HG03039 (cell line): ENCODE results near the gene TENT4A.
"Not testable (repeated sequence)": the region's sequence is repeated elsewhere in the genome, so short reads cannot be mapped to it uniquely, and the experiment has no call there.

Experiments used
- ATAC-seq: cut with Tn5 transposase; IDR thresholded peaks from one replicate; pipeline ENCODE4 v1.9.1; 2021; ENCODE audit warnings: mild to moderate bottlenecking, moderate library complexity; ENCODE audit not compliant: unreplicated experiment

TENT4A gene

DNA sequence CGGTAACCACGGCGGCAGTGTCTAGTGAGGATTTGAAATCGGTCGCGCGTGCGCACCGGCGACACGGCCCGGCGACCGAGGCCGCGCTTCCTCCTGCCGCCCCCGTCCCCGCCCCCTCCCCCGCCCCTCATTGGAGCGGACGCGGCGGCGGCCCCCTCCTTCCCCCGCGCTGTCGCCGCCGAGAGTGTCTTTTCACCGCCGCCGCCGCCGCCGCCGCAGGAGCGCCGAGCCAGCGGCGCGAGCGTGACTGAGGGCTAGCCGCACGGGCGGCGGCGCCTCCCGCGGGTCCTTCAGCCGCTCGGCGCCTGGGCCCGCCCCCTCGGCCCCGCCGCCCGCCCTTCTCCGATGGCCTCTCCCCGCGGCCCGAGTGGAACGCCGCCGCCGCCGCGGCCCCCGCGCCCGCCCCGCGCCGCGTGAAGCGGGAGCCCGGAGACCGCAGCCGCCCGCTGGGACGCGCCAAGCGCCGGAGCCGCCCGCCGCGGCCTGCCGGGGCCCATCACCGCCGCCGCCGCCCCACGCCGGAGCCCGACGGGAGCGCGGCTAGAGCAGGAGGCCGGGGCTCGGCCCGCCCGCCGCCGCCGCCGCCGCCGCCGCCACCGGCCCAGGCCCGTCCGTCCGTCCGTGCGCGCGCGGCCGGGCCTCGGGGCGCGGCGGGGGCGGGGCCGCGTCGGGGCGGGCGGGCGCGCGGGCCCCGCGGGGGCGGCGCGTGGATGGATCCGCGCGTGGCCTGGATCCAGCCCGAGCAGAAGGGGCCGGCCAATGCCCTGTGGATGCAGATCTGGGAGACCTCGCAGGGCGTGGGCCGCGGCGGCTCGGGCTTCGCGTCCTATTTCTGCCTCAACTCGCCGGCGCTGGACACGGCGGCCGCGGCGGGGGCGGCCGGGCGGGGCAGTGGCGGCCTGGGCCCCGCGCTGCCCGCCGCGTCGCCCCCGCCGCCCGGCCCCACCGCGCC lies at the start of gene TENT4A:
TSS of gene TENT4A (plus strand) at position 159 of the 952 bp plus-strand sequence. CDS start at position 711, 552 bp downstream.
- peak; percentile 27 for ATAC-seq

DNA sequence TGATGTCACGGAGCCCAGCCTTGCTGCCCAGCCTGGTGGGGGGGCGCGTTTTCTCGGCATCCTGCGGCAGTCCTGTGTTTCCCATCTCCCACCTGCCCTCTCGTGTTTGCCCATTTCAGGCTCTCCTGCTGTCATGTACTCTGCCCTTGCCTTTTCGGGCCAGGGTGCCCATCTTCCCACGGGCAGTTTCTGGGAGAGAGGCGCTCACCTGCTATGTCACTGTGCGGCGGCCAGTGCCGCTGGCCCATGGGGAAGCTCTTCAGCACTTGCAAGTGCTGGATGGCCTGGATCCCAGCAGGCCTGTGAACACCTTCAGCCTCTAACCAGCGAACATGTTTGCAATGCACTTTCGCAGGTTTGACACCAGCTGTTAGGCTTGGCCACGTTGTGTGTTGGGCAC lies 46.5 kb upstream of the TENT4A start:
- no peak for ATAC-seq

DNA sequence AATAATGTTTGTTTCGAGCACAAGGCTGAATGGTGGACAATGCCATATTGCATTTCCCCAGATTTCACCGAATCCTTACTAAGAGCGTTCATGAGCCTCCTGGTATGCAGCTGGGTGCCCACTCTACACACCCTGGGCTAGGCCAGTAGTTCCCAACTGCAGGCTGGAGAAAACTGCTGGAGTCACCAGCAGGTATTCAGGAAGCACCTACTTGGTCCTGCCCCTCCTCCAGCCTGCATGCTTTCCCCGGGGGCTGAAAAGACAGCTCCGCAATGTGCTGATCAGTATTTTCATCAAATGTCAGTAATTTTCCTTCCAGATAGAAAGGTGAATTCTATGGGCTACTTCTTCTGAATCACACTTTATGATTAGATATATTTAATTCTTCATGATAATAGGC lies 45.6 kb upstream of the TENT4A start:
- ATAC-seq, result no peak

DNA sequence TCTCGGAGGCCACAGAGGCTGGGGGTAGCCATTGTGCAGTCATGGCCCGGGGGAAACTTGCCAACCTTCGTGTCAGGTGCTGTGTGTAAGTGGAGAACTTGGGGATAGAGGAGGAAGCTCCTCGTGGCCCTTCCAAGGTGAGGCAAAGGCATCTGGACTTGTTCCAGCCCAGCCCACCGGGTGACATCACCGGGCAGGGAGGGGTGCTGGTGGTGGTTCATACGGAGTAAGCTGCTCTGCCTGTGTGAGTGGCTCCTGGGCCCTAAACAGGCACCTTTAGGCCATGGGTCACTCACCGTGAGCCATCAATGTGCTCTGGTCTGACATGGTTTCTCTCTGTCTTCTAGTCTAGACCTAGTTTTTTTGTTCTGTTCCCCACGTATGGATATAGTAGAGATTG lies 44.5 kb upstream of the TENT4A start:
- ATAC-seq, result not testable (repeated sequence)

DNA sequence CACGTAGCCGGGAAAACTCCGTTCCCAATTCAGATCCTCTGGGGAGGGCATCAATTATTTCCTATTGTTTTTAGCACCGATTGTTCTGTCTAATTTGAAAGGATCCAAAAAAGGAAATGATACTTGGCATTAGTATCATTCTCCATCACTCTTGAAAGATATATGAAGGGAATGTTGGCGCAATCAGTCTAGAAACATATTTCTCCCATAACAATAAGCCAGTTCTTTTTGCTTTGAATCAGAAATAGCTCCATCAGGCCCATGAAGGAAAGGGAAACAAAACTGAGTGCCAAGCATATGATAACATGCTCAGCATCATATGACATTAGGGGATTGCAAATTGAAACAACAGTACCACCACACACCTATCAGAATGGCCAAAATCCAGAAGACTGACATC lies 40.2 kb upstream of the TENT4A start:
- ATAC-seq, result no peak

DNA sequence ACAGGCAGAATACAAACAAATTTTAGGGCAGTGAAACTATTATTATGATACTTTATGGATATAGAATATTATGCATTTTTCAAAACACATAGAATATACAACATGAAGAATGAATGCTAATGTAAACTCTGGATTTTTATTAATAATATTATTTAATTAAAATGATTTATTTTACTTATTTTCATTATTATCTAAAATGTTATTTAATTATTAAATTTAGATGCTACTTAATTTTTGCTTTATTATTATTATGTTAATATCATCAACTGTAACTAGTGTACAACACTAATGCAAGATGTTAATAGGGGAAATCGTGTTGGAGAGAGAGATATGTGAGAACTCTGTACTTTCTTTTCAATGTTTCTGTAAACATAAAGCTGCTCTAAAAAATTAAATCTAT lies 39.3 kb upstream of the TENT4A start:
- ATAC-seq, result no peak

DNA sequence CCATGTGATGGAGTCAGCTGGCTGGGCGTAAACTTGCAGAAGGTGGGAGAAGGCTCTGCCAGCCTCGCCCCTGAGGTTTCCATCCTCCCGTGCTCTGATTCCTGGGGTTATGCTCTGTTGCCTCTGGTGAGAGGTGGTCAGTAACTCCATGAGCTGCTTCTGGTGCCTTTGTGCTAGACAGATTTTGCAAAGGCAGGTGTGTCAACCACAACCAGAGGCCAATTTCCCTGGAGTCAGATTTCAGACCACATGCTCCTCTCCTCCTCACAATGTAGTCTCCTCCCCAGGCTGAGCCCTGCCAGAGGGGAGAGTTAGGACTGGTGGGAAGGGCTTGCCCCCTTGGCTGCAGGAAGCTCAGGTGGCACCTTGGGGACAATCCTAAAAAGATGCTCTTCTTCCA lies 38.8 kb upstream of the TENT4A start:
- ATAC-seq, result no peak

DNA sequence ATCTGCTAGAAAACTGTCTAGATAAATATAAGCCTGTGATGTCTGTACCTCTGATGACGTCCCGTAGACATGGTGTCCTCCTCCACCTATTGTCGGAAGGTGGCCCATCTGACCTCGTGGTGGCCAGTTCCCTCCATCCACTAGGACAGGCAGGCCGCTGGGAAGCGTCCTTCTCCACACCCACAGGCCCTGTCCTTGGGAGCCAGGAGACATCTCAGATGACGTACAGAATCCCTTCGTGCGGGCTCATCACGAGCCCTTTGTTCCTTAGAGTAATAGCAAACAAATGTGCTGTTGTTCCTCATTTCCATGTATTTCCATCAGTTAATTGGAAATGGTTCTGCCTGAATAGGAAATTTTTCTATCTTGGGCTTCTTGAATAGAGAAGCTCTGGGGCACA lies 38.3 kb upstream of the TENT4A start:
- ATAC-seq, result no peak

DNA sequence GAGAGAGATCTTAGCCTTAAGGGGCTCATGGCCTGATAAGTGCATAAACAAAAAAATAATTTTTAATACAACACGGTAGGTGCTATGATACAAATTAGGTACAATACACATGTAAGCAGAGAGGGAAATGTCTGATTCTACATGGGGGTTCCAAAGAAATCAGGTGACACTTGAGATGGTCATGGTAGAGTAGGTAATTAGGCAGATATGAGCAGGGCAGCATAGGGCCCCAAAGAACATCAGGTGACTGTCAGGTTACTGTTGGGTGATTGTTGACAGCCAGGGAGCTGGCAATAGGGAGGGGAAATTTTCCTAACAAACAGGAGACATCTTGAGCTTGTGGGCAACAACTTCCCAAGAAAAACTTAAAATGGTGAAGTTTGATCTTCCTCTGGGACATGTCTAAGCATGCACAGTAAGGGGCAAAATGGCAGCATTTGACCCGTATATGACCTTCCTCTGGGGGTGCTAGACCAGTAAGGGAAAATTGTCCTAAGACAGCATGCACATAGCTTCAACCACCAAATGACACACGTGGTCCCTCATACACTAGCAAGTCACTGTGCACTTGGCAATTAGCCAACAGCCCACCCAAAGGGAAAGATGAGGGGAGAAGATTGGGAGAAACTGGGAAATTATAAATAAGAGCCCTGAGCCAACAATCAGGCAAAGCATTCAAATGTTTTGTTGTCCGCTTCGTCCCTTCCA lies 37.3 kb upstream of the TENT4A start:
- ATAC-seq, result no peak

DNA sequence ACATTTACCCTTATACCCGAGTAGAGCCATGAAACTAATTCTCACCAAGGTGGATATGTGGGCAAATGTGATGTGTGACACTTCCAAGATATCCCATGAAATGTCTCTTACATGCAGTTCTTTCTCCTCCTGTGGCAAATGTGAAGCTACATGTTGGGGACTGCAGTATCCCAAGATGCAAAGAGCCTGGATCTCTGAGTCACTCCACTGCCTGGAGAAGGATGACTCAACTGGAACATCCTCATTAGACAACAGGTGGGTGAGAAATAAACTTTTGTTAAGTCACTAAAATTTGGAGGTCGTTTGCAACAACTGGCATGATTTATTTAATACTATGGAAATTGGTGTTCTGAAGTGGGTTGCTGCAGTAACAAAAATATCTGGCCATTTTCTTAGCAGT lies 36.5 kb upstream of the TENT4A start:
- ATAC-seq, result no peak

DNA sequence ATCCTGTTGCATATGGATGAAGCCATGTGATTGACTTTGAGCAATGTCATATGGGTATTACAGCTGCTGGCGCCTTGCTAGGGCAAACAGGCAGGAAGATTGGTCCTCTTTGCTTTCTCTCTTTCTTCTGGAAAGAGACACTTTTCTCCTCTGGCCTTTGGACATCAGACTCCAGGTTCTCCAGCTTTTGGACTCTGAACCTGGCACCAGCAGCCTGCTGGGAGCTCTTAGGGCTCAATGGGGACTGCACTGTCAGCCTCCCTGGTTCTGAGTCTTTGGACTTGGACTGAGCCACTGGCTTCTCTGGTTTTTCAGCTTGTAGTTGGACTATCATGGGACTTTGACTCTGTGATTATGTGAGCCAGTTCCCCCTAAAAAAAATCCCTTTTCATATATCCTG lies 34.8 kb upstream of the TENT4A start:
- no peak for ATAC-seq

DNA sequence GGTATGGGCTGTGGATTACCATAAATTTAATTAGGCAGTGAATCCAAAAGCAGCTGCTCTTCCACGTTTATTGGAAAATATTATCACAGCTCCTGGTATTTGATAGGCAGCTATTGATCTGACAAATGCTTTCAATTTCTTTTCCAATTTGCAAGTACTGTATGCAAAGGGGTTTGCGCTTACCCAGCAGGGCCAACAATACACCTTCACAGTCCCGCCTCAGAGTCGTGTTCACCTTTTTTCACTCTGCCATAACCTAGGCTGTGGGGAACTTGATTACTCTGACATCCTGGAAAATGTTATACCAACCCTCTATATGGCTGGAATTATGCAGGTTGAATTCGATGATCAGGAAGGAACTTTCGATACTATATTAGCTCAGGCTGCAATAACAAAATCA lies 32.3 kb upstream of the TENT4A start:
- no peak for ATAC-seq

DNA sequence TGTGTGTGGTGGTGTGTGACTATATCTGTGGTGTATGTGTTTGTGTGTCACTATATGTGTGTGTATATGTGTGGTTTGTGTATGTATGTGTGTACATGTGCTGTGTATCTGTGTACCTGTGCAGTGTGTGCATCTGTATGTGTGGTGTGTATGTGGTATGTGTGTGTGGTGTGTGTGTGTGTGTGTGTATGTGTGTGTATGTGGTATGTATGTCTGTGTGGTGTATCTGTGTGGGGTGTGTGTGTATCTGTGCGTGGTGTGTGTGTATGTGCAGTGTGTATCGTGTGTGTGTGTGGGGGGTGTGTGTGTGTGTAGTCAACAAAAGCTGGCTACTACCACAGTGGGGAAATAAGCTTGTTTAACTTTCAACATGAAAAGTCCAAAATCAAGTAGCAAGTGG lies 31.6 kb upstream of the TENT4A start:
- no peak for ATAC-seq

DNA sequence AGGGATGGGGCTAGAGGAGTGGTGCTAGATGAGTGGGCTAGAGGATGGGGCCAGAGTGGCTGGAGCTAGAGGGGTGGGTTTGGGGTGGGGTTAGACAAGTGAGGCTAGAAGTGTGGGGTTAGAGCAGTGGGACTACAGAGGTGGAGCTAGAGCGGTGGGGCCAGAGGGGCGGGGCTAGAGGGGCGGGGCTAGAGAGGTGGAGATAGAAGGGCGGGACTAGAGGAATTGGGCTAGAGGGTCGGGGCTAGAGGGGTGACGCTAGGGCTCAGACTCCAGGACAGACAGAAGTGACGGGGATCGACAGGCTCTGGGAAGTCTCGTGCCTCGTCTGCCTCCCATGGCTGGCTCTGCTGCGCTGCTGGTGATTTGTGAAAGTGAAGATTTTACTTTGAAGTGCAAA lies 31.0 kb upstream of the TENT4A start:
- no peak for ATAC-seq

DNA sequence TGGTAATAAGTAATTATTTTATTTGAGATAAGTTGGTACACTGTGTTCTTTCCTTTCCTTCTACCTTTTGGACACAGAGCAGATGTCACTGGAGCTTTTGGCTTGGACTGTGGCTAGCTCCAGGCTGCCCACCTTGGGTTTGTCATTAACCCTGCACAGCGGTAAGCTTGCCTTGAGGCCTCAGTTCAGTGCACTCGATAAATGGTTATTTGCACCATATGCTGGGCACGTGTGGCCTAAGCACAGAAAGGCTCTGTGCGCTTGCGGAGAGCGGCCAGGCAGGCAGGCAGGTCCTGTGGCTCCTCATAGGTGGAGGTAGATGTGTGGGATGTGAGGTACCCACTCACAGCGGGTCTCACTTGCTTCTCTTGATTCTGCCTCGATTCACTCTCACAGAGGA lies 30.0 kb upstream of the TENT4A start:
- no peak for ATAC-seq

DNA sequence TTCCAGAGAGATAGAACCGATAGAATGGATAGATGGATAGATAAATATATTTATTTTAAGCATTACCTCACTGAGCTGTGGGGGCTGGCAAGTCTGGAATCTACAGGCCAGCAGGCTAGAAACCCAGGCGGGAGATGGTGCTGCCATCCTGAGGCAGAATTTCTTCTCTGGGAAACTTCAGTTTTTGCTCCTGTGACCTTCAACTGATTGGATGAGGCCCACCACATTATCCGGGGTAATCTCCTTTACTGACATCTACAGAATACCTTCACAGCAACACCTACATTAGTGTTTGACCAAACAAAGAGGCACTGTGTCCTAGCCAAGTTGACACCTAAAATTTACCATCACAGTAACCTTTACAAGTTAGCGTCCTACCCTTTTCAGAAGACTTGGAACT lies 29.2 kb upstream of the TENT4A start:
- no peak for ATAC-seq

DNA sequence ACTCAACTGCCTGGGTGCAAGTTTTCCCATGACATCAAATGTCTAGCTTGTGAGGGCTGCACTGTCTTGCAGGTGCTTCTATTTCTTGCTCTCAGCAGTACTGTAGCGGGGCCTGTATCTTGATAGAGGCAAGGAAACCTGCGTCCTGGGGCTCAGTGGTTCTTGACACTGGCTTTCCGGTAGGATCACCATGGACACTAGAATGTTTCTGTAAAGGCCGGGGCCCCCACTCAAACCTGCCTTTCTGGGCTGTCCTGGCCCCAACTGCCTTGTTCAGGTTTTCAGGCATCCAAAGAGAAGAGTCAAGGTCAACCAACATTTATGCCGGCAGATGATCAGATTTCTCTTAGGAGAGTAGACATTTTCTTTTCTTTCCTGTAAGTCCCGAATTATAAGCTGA lies 26.7 kb upstream of the TENT4A start:
- no peak for ATAC-seq

DNA sequence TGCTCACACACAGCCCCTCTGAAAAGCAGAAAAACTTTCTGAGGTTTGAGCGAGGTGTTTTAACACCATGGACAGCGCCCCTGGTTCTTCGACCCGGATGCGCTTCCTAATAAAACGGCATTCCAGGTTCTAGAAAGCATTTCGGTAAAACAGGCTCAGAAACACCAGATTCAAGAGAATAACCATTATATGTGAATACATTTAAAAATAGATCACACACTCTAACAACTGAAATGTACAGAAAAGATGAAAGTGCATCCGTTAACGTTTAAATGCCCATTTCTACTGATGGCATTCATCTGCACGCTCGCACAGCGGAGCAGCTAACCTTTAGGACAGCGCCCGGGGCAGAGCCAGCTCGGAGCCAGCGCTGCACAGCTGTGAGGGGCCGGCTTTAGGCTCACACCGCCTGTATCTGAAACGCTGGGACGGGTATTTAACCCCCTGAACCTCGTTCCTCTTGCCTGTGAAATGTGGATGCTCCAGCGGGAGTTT lies 26.3 kb upstream of the TENT4A start:
- ATAC-seq, result no peak

DNA sequence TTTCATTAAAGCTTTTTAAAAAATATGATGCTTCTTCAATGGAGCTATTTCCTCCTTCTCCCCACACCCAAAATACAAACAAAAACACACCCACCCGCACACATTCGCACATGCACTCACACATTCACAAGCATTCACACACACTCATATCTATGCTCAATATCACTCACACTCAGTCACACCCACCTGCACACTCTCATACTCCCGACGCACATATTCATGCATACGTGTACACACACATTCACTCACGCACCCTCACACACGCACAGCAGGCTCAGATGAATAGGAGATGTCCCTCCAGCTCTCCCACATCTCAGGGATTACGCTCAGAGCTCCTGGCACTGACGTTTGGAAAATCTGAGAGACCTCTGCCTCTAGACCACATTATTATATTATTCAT lies 25.7 kb upstream of the TENT4A start:
- no peak for ATAC-seq

DNA sequence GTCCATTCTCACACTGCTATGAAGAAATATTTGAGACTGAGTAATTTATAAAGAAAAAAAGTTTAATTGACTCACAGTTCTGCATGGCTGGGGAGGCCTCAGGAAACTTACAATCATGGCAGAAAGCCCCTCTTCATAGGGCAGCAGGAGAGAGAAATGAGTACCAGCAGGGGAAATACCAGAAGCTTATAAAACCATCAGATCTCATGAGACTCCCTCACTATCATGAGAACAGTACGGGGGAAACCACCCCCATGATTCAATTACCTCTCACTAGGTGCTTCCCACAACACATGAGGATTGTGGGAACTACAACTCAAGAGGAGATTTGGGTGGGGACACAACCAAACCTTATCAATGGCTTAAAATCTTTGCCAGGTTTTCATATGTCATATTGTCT lies 20.3 kb upstream of the TENT4A start:
- ATAC-seq, result no peak

DNA sequence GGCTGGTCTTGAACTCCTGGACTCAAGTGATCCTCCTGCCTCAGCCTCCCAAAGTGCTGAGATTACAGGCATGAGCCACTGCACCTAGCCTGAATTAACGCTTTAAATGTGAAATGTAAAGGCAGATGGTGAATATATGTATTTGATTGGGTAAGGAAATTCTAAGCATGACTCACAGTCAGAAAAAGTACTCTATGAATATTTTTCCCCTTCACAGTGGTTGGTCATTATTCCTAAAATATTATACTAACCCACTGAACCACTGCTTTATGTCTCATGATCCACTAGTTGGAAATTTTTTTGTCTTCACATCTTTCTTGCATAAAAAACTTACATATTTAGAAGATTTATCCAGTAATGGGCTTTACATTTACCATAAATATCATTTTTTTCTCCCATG lies 14.5 kb upstream of the TENT4A start:
- no peak for ATAC-seq

DNA sequence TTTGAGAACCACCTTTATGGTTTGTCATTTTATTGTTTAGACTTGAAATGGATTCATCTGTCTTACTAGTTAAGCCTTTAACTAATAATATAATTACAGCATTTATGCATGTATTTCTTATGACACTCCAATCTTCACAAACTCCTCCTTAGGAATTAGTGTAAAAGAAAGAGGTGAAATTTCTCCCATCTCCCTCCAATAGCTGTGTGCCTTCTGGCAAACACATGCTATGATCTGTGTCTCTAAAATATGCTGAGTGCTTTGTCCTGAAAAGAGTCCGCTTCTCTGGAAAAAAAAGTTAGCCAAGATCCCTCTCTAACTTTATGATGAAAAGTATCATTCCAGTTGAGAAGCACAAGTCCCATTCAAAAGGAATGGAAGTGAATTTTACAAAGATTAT lies 13.9 kb upstream of the TENT4A start:
- no peak for ATAC-seq
